Dendritic cell treated with granulocyte-macrophage colony-stimulating factor and Interleukin-4, amounts not matched to agents 40 ng/mL and 50 ng/mL, for 4 days (primary cell): ENCODE measurements around the gene TRIM7.
"Not testable (repeated sequence)": the region's sequence is repeated elsewhere in the genome, so short reads cannot be mapped to it uniquely, and the experiment has no call there.

ENCODE experiments used
- H3K27ac Mint-ChIP-seq: one replicate; pipeline ENCODE4 v1.8.0; 2022; ENCODE audit warnings: mild to moderate bottlenecking, mixed read lengths
- H3K27me3 Mint-ChIP-seq: one replicate; pipeline ENCODE4 v1.8.0; 2022; ENCODE audit warnings: mild to moderate bottlenecking, mixed read lengths
- H3K36me3 Mint-ChIP-seq: one replicate; pipeline ENCODE4 v1.8.0; 2022; ENCODE audit warnings: low read depth, mixed read lengths
- H3K4me1 Mint-ChIP-seq: one replicate; pipeline ENCODE4 v1.8.0; 2022; ENCODE audit warnings: low read depth, mixed read lengths
- H3K4me3 Mint-ChIP-seq: one replicate; pipeline ENCODE4 v1.8.0; 2022; ENCODE audit warnings: mild to moderate bottlenecking, moderate library complexity, mixed read lengths
- H3K9me3 Mint-ChIP-seq: one replicate; pipeline ENCODE4 v1.8.0; 2022; ENCODE audit warnings: mixed read lengths
- intact Hi-C: fragments of 100-400 bp; cut with micrococcal nuclease; formaldehyde crosslinking; loops from one replicate; pipeline ENCODE4 v1.15.0; 2022

The TRIM7 gene

GRCh38 chr5:181188700-181189362 is 16.2 kb downstream of the TRIM7 start:
- H3K4me3 Mint-ChIP-seq: peak overlapping the region; percentile 99
- H3K27ac Mint-ChIP-seq: peak overlapping the region; percentile 99
- no peaks in the 10 kb centered on the region for H3K9me3 Mint-ChIP-seq
- H3K36me3 Mint-ChIP-seq: peaks cover 43% of the 10 kb centered on the region
- intact Hi-C loops: loop anchor here (5.0 kb wide), 1 partner anchor 73 kb away; the partner anchor contains the start of gene TRIM52
- peaks cover 30% of the 10 kb centered on the region for H3K27me3 Mint-ChIP-seq
- peaks cover 69% of the 10 kb centered on the region for H3K4me1 Mint-ChIP-seq

DNA sequence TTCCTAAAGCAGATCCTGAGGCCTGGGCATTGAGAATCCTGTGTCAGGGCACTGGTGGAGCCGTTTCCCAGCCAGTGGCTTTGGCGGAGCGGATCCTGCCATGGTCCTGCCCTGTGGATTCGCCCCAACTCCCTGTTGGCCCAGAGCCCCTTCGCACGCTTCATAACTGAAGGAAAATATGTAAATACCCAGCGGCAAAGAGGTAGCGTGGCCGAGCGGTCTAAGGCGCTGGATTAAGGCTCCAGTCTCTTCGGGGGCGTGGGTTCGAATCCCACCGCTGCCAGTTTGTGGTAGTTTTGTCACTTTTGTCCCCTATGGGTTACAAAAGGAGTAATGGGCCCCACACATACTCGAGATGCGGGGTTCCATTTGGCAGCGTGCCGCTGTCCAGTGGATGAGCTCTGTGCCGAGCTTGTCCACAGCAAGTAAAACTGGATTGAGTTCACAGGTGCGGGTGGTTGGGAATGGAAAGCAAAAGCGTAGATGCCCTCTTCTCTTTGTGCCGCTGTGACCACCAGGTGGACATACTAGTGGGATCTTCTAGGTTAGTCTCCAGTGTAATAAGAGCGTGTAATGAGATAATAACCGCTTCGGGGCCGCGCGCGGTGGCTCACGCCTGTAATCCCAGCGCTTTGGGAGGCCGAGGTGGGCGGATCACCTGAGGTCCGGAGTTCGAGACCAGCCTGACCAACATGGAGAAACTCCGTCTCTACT is 17.3 kb downstream of the TRIM7 start:
- Mint-ChIP-seq H3K4me3 (peak overlapping the region; percentile 99), H3K36me3 (peaks cover 43% of the 10 kb centered on the region), H3K27ac (peak overlapping the region; percentile 99), H3K9me3 (no peaks in the 10 kb centered on the region), H3K4me1 (peaks cover 66% of the 10 kb centered on the region), H3K27me3 (peaks cover 34% of the 10 kb centered on the region)
- intact Hi-C loops: loop anchor here (5.0 kb wide), 1 partner anchor 75 kb away; the partner anchor contains the start of gene TRIM52

DNA sequence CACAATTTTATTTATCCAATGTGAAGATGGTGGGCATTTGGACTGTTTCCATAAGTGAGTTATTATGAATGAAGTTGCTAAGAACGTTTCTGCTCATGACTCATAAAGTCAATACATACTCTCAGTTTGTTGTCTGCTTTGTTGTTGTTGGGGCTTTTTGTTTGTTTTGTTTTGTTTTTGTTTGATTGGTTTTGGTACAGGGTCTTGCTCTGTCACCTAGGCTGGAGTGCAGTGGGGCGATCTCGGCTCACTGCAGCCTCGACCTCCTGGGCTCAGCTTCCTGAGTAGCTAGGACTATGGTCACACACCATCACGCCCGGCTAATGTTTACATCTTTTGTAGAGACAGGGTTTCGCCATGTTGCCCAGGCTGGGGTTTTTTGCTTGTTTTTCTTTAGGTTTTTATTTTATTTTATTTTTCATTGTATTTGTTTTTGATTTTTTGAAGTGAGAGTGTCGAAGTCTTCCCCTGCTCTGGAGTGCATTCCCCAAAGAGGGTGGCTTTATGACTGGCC is 18.0 kb downstream of the TRIM7 start:
- Mint-ChIP-seq H3K27ac (no peak overlapping the region), H3K9me3 (no peaks in the 10 kb centered on the region), H3K36me3 (peaks cover 41% of the 10 kb centered on the region), H3K27me3 (peaks cover 37% of the 10 kb centered on the region), H3K4me1 (peaks cover 65% of the 10 kb centered on the region), H3K4me3 (peak overlapping the region; percentile 99)
- intact Hi-C loops: loop anchor here (5.0 kb wide), 1 partner anchor 75 kb away; the partner anchor contains the start of gene TRIM52

GRCh38 chr5:181186022-181186421 is 19.0 kb downstream of the TRIM7 start:
- H3K27ac Mint-ChIP-seq: no peak overlapping the region
- peaks cover 31% of the 10 kb centered on the region for H3K36me3 Mint-ChIP-seq
- intact Hi-C loops: loop anchor here (5.0 kb wide), 1 partner anchor 76 kb away; the partner anchor contains the start of gene TRIM52
- H3K9me3 Mint-ChIP-seq: no peaks in the 10 kb centered on the region
- H3K27me3 Mint-ChIP-seq: peaks cover 45% of the 10 kb centered on the region
- H3K4me3 Mint-ChIP-seq: no peak overlapping the region
- peaks cover 61% of the 10 kb centered on the region for H3K4me1 Mint-ChIP-seq

GRCh38 chr5:181185560-181185959 is 19.4 kb downstream of the TRIM7 start:
- Mint-ChIP-seq H3K27ac (no peak overlapping the region), H3K36me3 (peaks cover 28% of the 10 kb centered on the region), H3K9me3 (no peaks in the 10 kb centered on the region), H3K27me3 (peaks cover 45% of the 10 kb centered on the region), H3K4me1 (peaks cover 60% of the 10 kb centered on the region), H3K4me3 (no peak overlapping the region)
- intact Hi-C loops: loop anchor here (5.0 kb wide), 1 partner anchor 77 kb away; the partner anchor contains the start of gene TRIM52

- H3K4me1 Mint-ChIP-seq: peaks cover 60% of the 10 kb centered on the region
- H3K9me3 Mint-ChIP-seq: no peaks in the 10 kb centered on the region
- intact Hi-C loops: loop anchor here (5.0 kb wide), 1 partner anchor 77 kb away; the partner anchor contains the start of gene TRIM52
- H3K36me3 Mint-ChIP-seq: peaks cover 22% of the 10 kb centered on the region
- H3K27ac Mint-ChIP-seq: peak overlapping the region; percentile 91
- peaks cover 44% of the 10 kb centered on the region for H3K27me3 Mint-ChIP-seq
- peak overlapping the region; percentile 88 for H3K4me3 Mint-ChIP-seq
These were observed 20.2 kb downstream of the TRIM7 start for GRCh38 chr5:181184845-181185216.

DNA sequence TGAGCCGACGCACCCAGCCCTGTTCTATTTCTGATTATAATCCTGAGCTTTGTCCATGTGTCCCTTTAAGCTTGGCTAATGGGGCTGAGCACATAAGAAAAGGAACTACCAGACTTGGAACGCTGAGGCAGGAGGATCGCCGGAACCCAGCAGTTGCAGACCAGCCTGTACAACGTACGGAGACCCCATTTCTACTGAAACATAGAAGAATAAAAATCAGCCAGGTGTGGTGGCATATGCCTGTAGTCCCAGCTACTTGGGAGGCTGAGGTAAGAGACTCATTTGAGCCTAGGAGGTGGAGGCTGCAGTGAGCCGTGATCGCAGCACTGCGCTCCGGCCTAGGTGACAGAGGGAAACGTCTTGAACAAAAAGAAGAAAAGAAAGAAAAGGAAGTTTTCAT is 22.3 kb downstream of the TRIM7 start:
- peaks cover 45% of the 10 kb centered on the region for H3K27me3 Mint-ChIP-seq
- H3K27ac Mint-ChIP-seq: peak overlapping the region; percentile 9
- peaks cover 41% of the 10 kb centered on the region for H3K4me1 Mint-ChIP-seq
- peak overlapping the region; percentile 68 for H3K4me3 Mint-ChIP-seq
- no peaks in the 10 kb centered on the region for H3K9me3 Mint-ChIP-seq
- intact Hi-C loops: no loop called here
- peaks cover 6% of the 10 kb centered on the region for H3K36me3 Mint-ChIP-seq

- no peak overlapping the region for H3K27ac Mint-ChIP-seq
- no peaks in the 10 kb centered on the region for H3K9me3 Mint-ChIP-seq
- peaks cover 37% of the 10 kb centered on the region for H3K4me1 Mint-ChIP-seq
- H3K36me3 Mint-ChIP-seq: peaks cover 6% of the 10 kb centered on the region
- H3K4me3 Mint-ChIP-seq: no peak overlapping the region
- peaks cover 46% of the 10 kb centered on the region for H3K27me3 Mint-ChIP-seq
- intact Hi-C loops: loop anchor here (2.0 kb wide), 1 partner anchor 23 kb away; no protein-coding TSS in a partner anchor
These were observed 23.1 kb downstream of the TRIM7 start for GRCh38 chr5:181181650-181182565.

GRCh38 chr5:181177559-181177958 is 27.4 kb downstream of the TRIM7 start:
- H3K36me3 Mint-ChIP-seq, H3K9me3 Mint-ChIP-seq, H3K4me3 Mint-ChIP-seq, H3K27ac Mint-ChIP-seq, intact Hi-C loops: not testable (repeated sequence)
- peaks cover 66% of the 10 kb centered on the region for H3K27me3 Mint-ChIP-seq
- H3K4me1 Mint-ChIP-seq: peaks cover 34% of the 10 kb centered on the region

GRCh38 chr5:181176254-181176952 is 28.6 kb downstream of the TRIM7 start:
- intact Hi-C loops: no loop called here
- no peaks in the 10 kb centered on the region for H3K36me3 Mint-ChIP-seq
- peaks cover 67% of the 10 kb centered on the region for H3K27me3 Mint-ChIP-seq
- no peaks in the 10 kb centered on the region for H3K9me3 Mint-ChIP-seq
- H3K4me1 Mint-ChIP-seq: peaks cover 25% of the 10 kb centered on the region
- no peak overlapping the region for H3K27ac Mint-ChIP-seq
- no peak overlapping the region for H3K4me3 Mint-ChIP-seq

- Mint-ChIP-seq H3K4me1 (peaks cover 31% of the 10 kb centered on the region), H3K36me3 (no peaks in the 10 kb centered on the region), H3K27me3 (peaks cover 82% of the 10 kb centered on the region), H3K9me3 (no peaks in the 10 kb centered on the region), H3K27ac (peak overlapping the region; percentile 3), H3K4me3 (peak overlapping the region; percentile 65)
- intact Hi-C loops: loop anchor here (5.0 kb wide), 1 partner anchor 34 kb away; the partner anchor contains the start of gene TRIM7
These were observed 31.3 kb downstream of the TRIM7 start for GRCh38 chr5:181173420-181174342.

GRCh38 chr5:181173027-181173419 is 32.0 kb downstream of the TRIM7 start:
- peak overlapping the region; percentile 65 for H3K4me3 Mint-ChIP-seq
- peak overlapping the region; percentile 3 for H3K27ac Mint-ChIP-seq
- intact Hi-C loops: loop anchor here (5.0 kb wide), 1 partner anchor 34 kb away; the partner anchor contains the start of gene TRIM7
- H3K27me3 Mint-ChIP-seq: peaks cover 84% of the 10 kb centered on the region
- H3K4me1 Mint-ChIP-seq: peaks cover 33% of the 10 kb centered on the region
- no peaks in the 10 kb centered on the region for H3K9me3 Mint-ChIP-seq
- H3K36me3 Mint-ChIP-seq: no peaks in the 10 kb centered on the region
